ENCODE measurements around the gene B3GNT5. TPM values are rescaled to one million over a fixed set of nuclear protein-coding genes. Genes with fewer than 3 reads are reported as not detected.

B3GNT5 gene
- total and polyA plus RNA-seq, 5 experiments from 2014 or later: not detected

GRCh38 chr3:183307749-183308148, 54.7 kb downstream of the B3GNT5 start:
- no peak overlapping the region for H3K4me3 Mint-ChIP-seq
- no peak for ATAC-seq
- no peak overlapping the region for H3K27ac Mint-ChIP-seq
- POLR2A ChIA-PET: no interaction called here
- H3K27me3 Mint-ChIP-seq: no peaks in the 10 kb centered on the region
- DNase-seq: no peak
- peaks cover 0 to 2% (median 0%) of the 10 kb centered on the region in 9 donors for H3K9me3 Mint-ChIP-seq
- no peaks in the 10 kb centered on the region for H3K36me3 Mint-ChIP-seq
- H3K4me1 Mint-ChIP-seq: peaks cover 2 to 21% (median 7%) of the 10 kb centered on the region in 4 donors

GRCh38 chr3:183308751-183309150, 55.7 kb downstream of the B3GNT5 start:
- POLR2A ChIA-PET: no interaction called here
- Mint-ChIP-seq H3K27ac (no peak overlapping the region), H3K27me3 (no peaks in the 10 kb centered on the region), H3K4me1 (peaks cover 2 to 21% (median 7%) of the 10 kb centered on the region in 4 donors), H3K4me3 (no peak overlapping the region), H3K9me3 (no peaks in the 10 kb centered on the region), H3K36me3 (no peaks in the 10 kb centered on the region)
- ATAC-seq (no peak), DNase-seq (no peak)

- H3K4me1 Mint-ChIP-seq: peaks cover 2 to 18% (median 7%) of the 10 kb centered on the region in 4 donors
- H3K36me3 Mint-ChIP-seq: no peaks in the 10 kb centered on the region
- no peak for ATAC-seq
- H3K27ac Mint-ChIP-seq: no peak overlapping the region
- DNase-seq: no peak
- POLR2A ChIA-PET: no interaction called here
- no peaks in the 10 kb centered on the region for H3K27me3 Mint-ChIP-seq
- no peaks in the 10 kb centered on the region for H3K9me3 Mint-ChIP-seq
- H3K4me3 Mint-ChIP-seq: no peak overlapping the region
Observed at GRCh38 chr3:183309276-183309675, 56.2 kb downstream of the B3GNT5 start.

- POLR2A ChIA-PET: no interaction called here
- DNase-seq: no peak
- Mint-ChIP-seq H3K27me3 (peaks cover 0 to 2% (median 0%) of the 10 kb centered on the region in 5 donors), H3K9me3 (no peaks in the 10 kb centered on the region), H3K36me3 (no peaks in the 10 kb centered on the region), H3K4me3 (no peak overlapping the region), H3K4me1 (peaks cover 2 to 18% (median 7%) of the 10 kb centered on the region in 4 donors), H3K27ac (no peak overlapping the region)
- ATAC-seq: no peak
Observed at GRCh38 chr3:183310936-183311335, 57.9 kb downstream of the B3GNT5 start.

GRCh38 chr3:183312433-183312832, 59.4 kb downstream of the B3GNT5 start:
- DNase-seq (no peak), ATAC-seq (no peak)
- no peak overlapping the region for H3K4me3 Mint-ChIP-seq
- H3K9me3 Mint-ChIP-seq: no peaks in the 10 kb centered on the region
- peaks cover 0 to 3% (median 0%) of the 10 kb centered on the region in 5 donors for H3K27me3 Mint-ChIP-seq
- no peaks in the 10 kb centered on the region for H3K36me3 Mint-ChIP-seq
- POLR2A ChIA-PET: no interaction called here
- no peak overlapping the region for H3K27ac Mint-ChIP-seq
- H3K4me1 Mint-ChIP-seq: peaks cover 0 to 5% (median 0%) of the 10 kb centered on the region in 4 donors

GRCh38 chr3:183313351-183313750, 60.3 kb downstream of the B3GNT5 start:
- Mint-ChIP-seq H3K36me3 (no peaks in the 10 kb centered on the region), H3K27ac (no peak overlapping the region), H3K4me1 (no peaks in the 10 kb centered on the region), H3K27me3 (peaks cover 0 to 3% (median 0%) of the 10 kb centered on the region in 5 donors), H3K4me3 (no peak overlapping the region), H3K9me3 (no peaks in the 10 kb centered on the region)
- DNase-seq: no peak
- ATAC-seq: no peak
- POLR2A ChIA-PET: no interaction called here

- Mint-ChIP-seq H3K36me3 (no peaks in the 10 kb centered on the region), H3K4me3 (no peak overlapping the region), H3K9me3 (no peaks in the 10 kb centered on the region), H3K4me1 (peaks cover 0 to 3% (median 2%) of the 10 kb centered on the region in 4 donors), H3K27ac (peak overlapping the region in 1 of 10 donors; percentile 43), H3K27me3 (peaks cover 0 to 3% (median 0%) of the 10 kb centered on the region in 5 donors)
- DNase-seq: no peak
- POLR2A ChIA-PET: no interaction called here
- no peak for ATAC-seq
Observed at GRCh38 chr3:183313764-183314163, 60.7 kb downstream of the B3GNT5 start.

- Mint-ChIP-seq H3K4me1 (peaks cover 4 to 13% (median 12%) of the 10 kb centered on the region in 4 donors), H3K27me3 (peaks cover 0 to 3% (median 0%) of the 10 kb centered on the region in 5 donors), H3K9me3 (no peaks in the 10 kb centered on the region), H3K27ac (no peak overlapping the region), H3K4me3 (no peak overlapping the region), H3K36me3 (no peaks in the 10 kb centered on the region)
- POLR2A ChIA-PET: no interaction called here
- DNase-seq (no peak), ATAC-seq (no peak)
Observed at GRCh38 chr3:183315739-183316138, 62.7 kb downstream of the B3GNT5 start.

- no peak for DNase-seq
- POLR2A ChIA-PET: no interaction called here
- Mint-ChIP-seq H3K4me3 (no peak overlapping the region), H3K36me3 (no peaks in the 10 kb centered on the region), H3K27me3 (peaks cover 0 to 3% (median 0%) of the 10 kb centered on the region in 5 donors), H3K4me1 (peaks cover 4 to 13% (median 12%) of the 10 kb centered on the region in 4 donors), H3K9me3 (no peaks in the 10 kb centered on the region), H3K27ac (no peak overlapping the region)
- ATAC-seq: no peak
Observed at GRCh38 chr3:183317271-183317670, 64.2 kb downstream of the B3GNT5 start.

- peak overlapping the region in 1 of 10 donors; percentile 47 for H3K4me3 Mint-ChIP-seq
- H3K27ac Mint-ChIP-seq: no peak overlapping the region
- DNase-seq (no peak), ATAC-seq (no peak)
- H3K9me3 Mint-ChIP-seq: no peaks in the 10 kb centered on the region
- H3K36me3 Mint-ChIP-seq: no peaks in the 10 kb centered on the region
- H3K4me1 Mint-ChIP-seq: peaks cover 4 to 13% (median 12%) of the 10 kb centered on the region in 4 donors
- POLR2A ChIA-PET: no interaction called here
- peaks cover 0 to 3% (median 0%) of the 10 kb centered on the region in 5 donors for H3K27me3 Mint-ChIP-seq
Observed at GRCh38 chr3:183317886-183318865, 65.1 kb downstream of the B3GNT5 start.

- POLR2A ChIA-PET: no interaction called here
- Mint-ChIP-seq H3K4me1 (peaks cover 4 to 13% (median 12%) of the 10 kb centered on the region in 4 donors), H3K9me3 (no peaks in the 10 kb centered on the region), H3K27me3 (peaks cover 0 to 3% (median 0%) of the 10 kb centered on the region in 5 donors), H3K4me3 (peak overlapping the region in 8 of 10 donors; percentile 11 to 50 (median 31)), H3K36me3 (no peaks in the 10 kb centered on the region), H3K27ac (peak overlapping the region in 1 of 10 donors; percentile 3)
- peak; percentile 42 to 81 for ATAC-seq
- DNase-seq: peak in 3 of 10 donors; percentile 5 to 39 (median 17)
Observed at GRCh38 chr3:183318877-183319276, 65.8 kb downstream of the B3GNT5 start.

- Mint-ChIP-seq H3K27me3 (peaks cover 0 to 3% (median 0%) of the 10 kb centered on the region in 5 donors), H3K36me3 (no peaks in the 10 kb centered on the region), H3K27ac (peak overlapping the region in 2 of 10 donors; percentile 3 to 11), H3K4me3 (peak overlapping the region in 8 of 10 donors; percentile 9 to 50 (median 30)), H3K4me1 (peaks cover 4 to 13% (median 12%) of the 10 kb centered on the region in 4 donors), H3K9me3 (no peaks in the 10 kb centered on the region)
- ATAC-seq: no peak
- no peak for DNase-seq
- POLR2A ChIA-PET: no interaction called here
Observed at GRCh38 chr3:183319371-183319770, 66.3 kb downstream of the B3GNT5 start.

Data from naive thymus-derived CD8-positive, alpha-beta T cell (primary cell).